H9 (cell line): ENCODE results near the gene AFG1L. TPM values are rescaled to one million over a fixed set of nuclear protein-coding genes. Genes with fewer than 3 reads are reported as not detected.

Source experiments
- DNase-seq: peaks from one replicate; pipeline ENCODE4 v3.0.0-alpha.2; 2017
- H2AFZ ChIP-seq: one replicate; pipeline ENCODE4 v1.6.1; 2013; ENCODE audit warnings: mild to moderate bottlenecking, low read length, control low read depth, moderate library complexity
- H2AK5ac ChIP-seq: 2 replicates; pipeline ENCODE4 v1.6.1; 2013; ENCODE audit warnings: low read length, control low read depth, mixed read lengths; ENCODE audit not compliant: insufficient read length
- H2BK120ac ChIP-seq: one replicate; pipeline ENCODE4 v1.6.1; 2013; ENCODE audit warnings: low read depth, mild to moderate bottlenecking, low read length, control low read depth, inconsistent platforms; ENCODE audit not compliant: poor library complexity, severe bottlenecking
- H2BK12ac ChIP-seq: 2 replicates; pipeline ENCODE4 v1.6.1; 2013; ENCODE audit warnings: low read length, control low read depth, mixed read lengths, low read depth; ENCODE audit not compliant: insufficient read length
- H2BK15ac ChIP-seq: 2 replicates; pipeline ENCODE4 v1.6.1; 2013; ENCODE audit warnings: low read depth, low read length, control low read depth
- H2BK20ac ChIP-seq: one replicate; pipeline ENCODE4 v1.6.1; 2013; ENCODE audit warnings: low read depth, mild to moderate bottlenecking, low read length, control low read depth, inconsistent platforms; ENCODE audit not compliant: poor library complexity, severe bottlenecking
- H2BK5ac ChIP-seq: 2 replicates; pipeline ENCODE4 v1.6.1; 2013; ENCODE audit warnings: low read length, control low read depth, mixed read lengths; ENCODE audit not compliant: insufficient read length
- H3K14ac ChIP-seq: 2 replicates; pipeline ENCODE4 v1.6.1; 2013; ENCODE audit warnings: low read length, control low read depth; ENCODE audit not compliant: insufficient read depth
- H3K18ac ChIP-seq: 2 replicates; pipeline ENCODE4 v1.6.1; 2013; ENCODE audit warnings: low read depth, mild to moderate bottlenecking, mixed read lengths, low read length, control low read depth; ENCODE audit not compliant: insufficient read length
- H3K23ac ChIP-seq: 2 replicates; pipeline ENCODE4 v1.6.1; 2013; ENCODE audit warnings: low read length, control low read depth, mixed read lengths, low read depth; ENCODE audit not compliant: insufficient read length
- H3K23me2 ChIP-seq: 2 replicates; pipeline ENCODE4 v1.6.1; 2013; ENCODE audit warnings: low read depth, mild to moderate bottlenecking, mixed read lengths, low read length, control low read depth; ENCODE audit not compliant: insufficient read length, poor library complexity, severe bottlenecking
- H3K27ac ChIP-seq: 2 replicates; pipeline ENCODE4 v1.5.1; 2013; ENCODE audit warnings: low read length, control low read depth, mixed read lengths, low read depth; ENCODE audit not compliant: insufficient read length
- H3K27me3 ChIP-seq: 2 replicates; pipeline ENCODE4 v1.6.1; 2013; ENCODE audit warnings: low read length, control low read depth, inconsistent platforms; ENCODE audit not compliant: insufficient read depth
- H3K4ac ChIP-seq: 2 replicates; pipeline ENCODE4 v1.6.1; 2013; ENCODE audit warnings: low read depth, mild to moderate bottlenecking, control low read depth, inconsistent platforms, low read length, moderate library complexity
- H3K4me1 ChIP-seq: 2 replicates; pipeline ENCODE4 v1.6.1; 2013; ENCODE audit warnings: low read length, control low read depth, inconsistent platforms; ENCODE audit not compliant: insufficient read depth
- H3K4me2 ChIP-seq: 2 replicates; pipeline ENCODE4 v1.6.1; 2013; ENCODE audit warnings: low read length, control low read depth, mixed read lengths; ENCODE audit not compliant: insufficient read length, insufficient read depth
- H3K56ac ChIP-seq: 2 replicates; pipeline ENCODE4 v1.6.1; 2013; ENCODE audit warnings: low read depth, mild to moderate bottlenecking, mixed read lengths, low read length, control low read depth; ENCODE audit not compliant: insufficient read length
- H3K79me1 ChIP-seq: 2 replicates; pipeline ENCODE4 v1.6.1; 2013; ENCODE audit warnings: low read depth, mild to moderate bottlenecking, moderate library complexity, low read length, control low read depth, inconsistent platforms; ENCODE audit not compliant: insufficient read depth, poor library complexity, severe bottlenecking
- H3K79me2 ChIP-seq: 2 replicates; pipeline ENCODE4 v1.6.1; 2013; ENCODE audit warnings: low read length, control low read depth, inconsistent platforms; ENCODE audit not compliant: insufficient read depth
- H3K9ac ChIP-seq: 2 replicates; pipeline ENCODE4 v1.6.1; 2013; ENCODE audit warnings: low read length, control low read depth, mixed read lengths; ENCODE audit not compliant: insufficient read length; ENCODE audit errors: extremely low read depth
- H3K9me3 ChIP-seq: one replicate; pipeline ENCODE4 v1.6.1; 2013; ENCODE audit warnings: low read depth, low read length, inconsistent platforms; ENCODE audit not compliant: control insufficient read depth
- H3T11ph ChIP-seq: one replicate; pipeline ENCODE4 v1.6.1; 2013; ENCODE audit warnings: mild to moderate bottlenecking, low read length, control low read depth, inconsistent platforms
- H4K20me1 ChIP-seq: one replicate; pipeline ENCODE4 v1.6.1; 2013; ENCODE audit not compliant: control insufficient read depth, insufficient read length, insufficient read depth
- H4K5ac ChIP-seq: 2 replicates; pipeline ENCODE4 v1.6.1; 2013; ENCODE audit warnings: low read depth, mild to moderate bottlenecking, mixed read lengths, low read length, control low read depth; ENCODE audit not compliant: insufficient read length
- H4K8ac ChIP-seq: replicated peaks from 2 replicates; pipeline ENCODE4 v1.6.1; 2013; ENCODE audit warnings: low read length, control low read depth, mixed read lengths, low read depth; ENCODE audit not compliant: insufficient read length
- H4K91ac ChIP-seq: 2 replicates; pipeline ENCODE4 v1.6.1; 2013; ENCODE audit warnings: low read depth, mild to moderate bottlenecking, moderate library complexity, mixed read lengths, low read length, control low read depth; ENCODE audit not compliant: insufficient read length
- H3K27ac Mint-ChIP-seq, 3 experiments: 2 replicates in 2 of 3; 3 replicates in 1 of 3; pipeline ENCODE4 v1.8.0; 2020 to 2021; ENCODE audit warnings: mixed read lengths in 3 of 3, mild to moderate bottlenecking in 1 of 3, moderate library complexity in 1 of 3
- H3K27me3 Mint-ChIP-seq: 2 replicates; pipeline ENCODE4 v1.8.0; 2021; ENCODE audit warnings: low read depth, mild to moderate bottlenecking, moderate library complexity, mixed read lengths
- H3K36me3 Mint-ChIP-seq, 3 experiments: 2 replicates in 2 of 3; 3 replicates in 1 of 3; pipeline ENCODE4 v1.8.0; 2020 to 2021; ENCODE audit warnings: low read depth in 3 of 3, mixed read lengths in 3 of 3; ENCODE audit not compliant: insufficient read depth in 1 of 3
- H3K4me1 Mint-ChIP-seq, 2 experiments: 2 replicates each; pipeline ENCODE4 v1.8.0; 2020; ENCODE audit warnings: mixed read lengths in 2 of 2
- H3K4me3 Mint-ChIP-seq, 2 experiments: 2 replicates in 1 of 2; 3 replicates in 1 of 2; pipeline ENCODE4 v1.8.0; 2020 to 2021; ENCODE audit warnings: mild to moderate bottlenecking in 2 of 2, mixed read lengths in 2 of 2, moderate library complexity in 1 of 2
- H3K9me3 Mint-ChIP-seq, 2 experiments: 2 replicates in 1 of 2; 3 replicates in 1 of 2; pipeline ENCODE4 v1.8.0; 2020; ENCODE audit warnings: mild to moderate bottlenecking in 2 of 2, mixed read lengths in 2 of 2, moderate library complexity in 1 of 2
- WGBS: extraction: QIAGEN DNeasy Blood & Tissue Kit; methylation state at CpG from one replicate; pipeline ENCODE4 v1.1.7; 2013; ENCODE audit warnings: missing lambda C conversion rate, low lambda C conversion rate, mixed read lengths; ENCODE audit not compliant: insufficient read length; ENCODE audit errors: extremely low coverage; 5-methylcytosine and 5-hydroxymethylcytosine counted together
- total RNA-seq: library from RNA; stranded (reverse); gene quantifications from 2 replicates; pipeline ENCODE4 v1.2.1, GENCODE V29; 2021
- TF ChIP-seq, protein P1 (sequence below): fragments of 200-600 bp; sonication (generic); conservative IDR thresholded peaks from 3 replicates; pipeline ENCODE4 v1.8.0; 2021; ENCODE audit warnings: antibody characterized with exemption, mild to moderate bottlenecking

Gene AFG1L
- total RNA-seq, 1 experiment from 2014 or later, result 4.7 TPM

- H3K56ac ChIP-seq, result no peak overlapping the region
- H2BK15ac ChIP-seq, result no peak overlapping the region; the same call in 1 of the 2 replicates
- H3K23ac ChIP-seq, result no peak overlapping the region
- H3K14ac ChIP-seq, result no peak overlapping the region
- H3K18ac ChIP-seq, result no peak overlapping the region
- Mint-ChIP-seq H3K9me3 (no peaks in the 10 kb centered on the region; a peak in 1 of 5 replicates), H3K27ac (no peak overlapping the region), H3K36me3 (no peaks in the 10 kb centered on the region), H3K4me3 (no peak overlapping the region; a peak in 1 of 5 replicates), H3K4me1 (peaks cover 8 to 11% of the 10 kb centered on the region in 2 experiments), H3K27me3 (peaks cover 40% of the 10 kb centered on the region)
- WGBS, result no CpG with 5 or more reads among the region's 7 CpGs
- H3K27me3 ChIP-seq, result no peaks in the 10 kb centered on the region; the same call in 1 of the 2 replicates
- no peak overlapping the region for H2BK20ac ChIP-seq
- H2AFZ ChIP-seq, result no peak overlapping the region
- no peak overlapping the region for H4K5ac ChIP-seq
- no peak overlapping the region for H2BK120ac ChIP-seq
- no peak overlapping the region for H2AK5ac ChIP-seq
- no peak overlapping the region for H4K91ac ChIP-seq
- H3K79me2 ChIP-seq, result no peaks in the 10 kb centered on the region
- no peak overlapping the region for H3K4ac ChIP-seq
- H4K8ac ChIP-seq, result no peak overlapping the region
- no peak overlapping the region for H3T11ph ChIP-seq
- no peaks in the 10 kb centered on the region for H3K79me1 ChIP-seq
- H4K20me1 ChIP-seq, result peaks cover 2% of the 10 kb centered on the region
- DNase-seq, result no peak
- TF ChIP-seq, protein P1, sequence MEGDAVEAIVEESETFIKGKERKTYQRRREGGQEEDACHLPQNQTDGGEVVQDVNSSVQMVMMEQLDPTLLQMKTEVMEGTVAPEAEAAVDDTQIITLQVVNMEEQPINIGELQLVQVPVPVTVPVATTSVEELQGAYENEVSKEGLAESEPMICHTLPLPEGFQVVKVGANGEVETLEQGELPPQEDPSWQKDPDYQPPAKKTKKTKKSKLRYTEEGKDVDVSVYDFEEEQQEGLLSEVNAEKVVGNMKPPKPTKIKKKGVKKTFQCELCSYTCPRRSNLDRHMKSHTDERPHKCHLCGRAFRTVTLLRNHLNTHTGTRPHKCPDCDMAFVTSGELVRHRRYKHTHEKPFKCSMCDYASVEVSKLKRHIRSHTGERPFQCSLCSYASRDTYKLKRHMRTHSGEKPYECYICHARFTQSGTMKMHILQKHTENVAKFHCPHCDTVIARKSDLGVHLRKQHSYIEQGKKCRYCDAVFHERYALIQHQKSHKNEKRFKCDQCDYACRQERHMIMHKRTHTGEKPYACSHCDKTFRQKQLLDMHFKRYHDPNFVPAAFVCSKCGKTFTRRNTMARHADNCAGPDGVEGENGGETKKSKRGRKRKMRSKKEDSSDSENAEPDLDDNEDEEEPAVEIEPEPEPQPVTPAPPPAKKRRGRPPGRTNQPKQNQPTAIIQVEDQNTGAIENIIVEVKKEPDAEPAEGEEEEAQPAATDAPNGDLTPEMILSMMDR, result no peak
- no peaks in the 10 kb centered on the region for H3K4me1 ChIP-seq
- no peak overlapping the region for H3K27ac ChIP-seq
- H3K9ac ChIP-seq, result no peak overlapping the region
- H2BK12ac ChIP-seq, result no peak overlapping the region
- peaks cover 14% of the 10 kb centered on the region for H3K23me2 ChIP-seq
- H3K4me2 ChIP-seq, result no peak overlapping the region
- H2BK5ac ChIP-seq, result no peak overlapping the region
- no peaks in the 10 kb centered on the region for H3K9me3 ChIP-seq
These were observed 260.7 kb downstream of the AFG1L start for GRCh38 chr6:108555399-108556052.
